ENCODE results near the gene OXA1L.
"Not testable (repeated sequence)": the region's sequence is repeated elsewhere in the genome, so short reads cannot be mapped to it uniquely, and the experiment has no call there.

OXA1L gene

GRCh38 chr14:22800346-22800745 is 33.9 kb downstream of the OXA1L start:
- H3K4me3 ChIP-seq (ENCODE audit: low read depth, low read length) = no peak overlapping the region

GRCh38 chr14:22801716-22802115 is 35.2 kb downstream of the OXA1L start:
- TF ChIP-seq CTCF (IDR thresholded peaks at IDR 0.05; ENCODE audit: borderline replicate concordance, insufficient read depth, low read depth, low read length) = no peak
- H3K4me3 ChIP-seq (ENCODE audit: low read depth, low read length) = no peak overlapping the region

More at GRCh38 chr14:22800346-22800745, 33.9 kb downstream of the OXA1L start:
- TF ChIP-seq CTCF (IDR thresholded peaks at IDR 0.05; ENCODE audit: borderline replicate concordance, insufficient read depth, low read depth, low read length) = no peak

- no peak for TF ChIP-seq CTCF (IDR thresholded peaks at IDR 0.05; ENCODE audit: borderline replicate concordance, insufficient read depth, low read depth, low read length)
- H3K4me3 ChIP-seq (ENCODE audit: low read depth, low read length) = no peak overlapping the region
Observed at GRCh38 chr14:22802860-22803686, 36.6 kb downstream of the OXA1L start.

GRCh38 chr14:22803687-22803974 is 37.1 kb downstream of the OXA1L start:
- no peak for TF ChIP-seq CTCF (IDR thresholded peaks at IDR 0.05; ENCODE audit: borderline replicate concordance, insufficient read depth, low read depth, low read length)
- H3K4me3 ChIP-seq (ENCODE audit: low read depth, low read length) = no peak overlapping the region

GRCh38 chr14:22805235-22805634 is 38.7 kb downstream of the OXA1L start:
- H3K4me3 ChIP-seq (ENCODE audit: low read depth, low read length) = not testable (repeated sequence)

- TF ChIP-seq CTCF (IDR thresholded peaks at IDR 0.05; ENCODE audit: borderline replicate concordance, insufficient read depth, low read depth, low read length) = no peak
- no peak overlapping the region for H3K4me3 ChIP-seq (ENCODE audit: low read depth, low read length)
Observed at GRCh38 chr14:22807432-22808087, 41.1 kb downstream of the OXA1L start.

- no peak for TF ChIP-seq CTCF (IDR thresholded peaks at IDR 0.05; ENCODE audit: borderline replicate concordance, insufficient read depth, low read depth, low read length)
Observed at GRCh38 chr14:22808388-22809209, 42.1 kb downstream of the OXA1L start.

More at GRCh38 chr14:22808388-22809209, 42.1 kb downstream of the OXA1L start:
- no peak overlapping the region for H3K4me3 ChIP-seq (ENCODE audit: low read depth, low read length)
